ENCODE results near the gene TMEM26. TPM values are rescaled to one million over a fixed set of nuclear protein-coding genes. Genes with fewer than 3 reads are reported as not detected.

The TMEM26 gene
- total and polyA plus RNA-seq, 8 donors = 0.04 to 0.37 (median 0.11) TPM; not detected in 2

GRCh38 chr10:61486738-61487396 lies 33.7 kb upstream of the TMEM26 start:
- Histone ChIP-seq H3K27me3 (no peaks in the 10 kb centered on the region), H3K27ac (no peak overlapping the region), H3K36me3 (no peaks in the 10 kb centered on the region), H3K4me3 (no peak overlapping the region), H3K9me3 (no peaks in the 10 kb centered on the region), H3K4me1 (no peaks in the 10 kb centered on the region)
- no peak for FAIRE-seq
- peak in 2 of 4 donors; percentile 29 to 45 for ATAC-seq
- no peak for TF ChIP-seq CTCF (IDR thresholded peaks at IDR 0.05)
- intact Hi-C loops (cut with DNase I) = no loop called here
- 66 to 82% methylated on average over 2 of the region's 2 CpGs for WGBS, 2 donors
- DNase-seq = no peak

- no peak for DNase-seq
- intact Hi-C loops (cut with DNase I) = no loop called here
Observed at GRCh38 chr10:61486251-61486650, 33.1 kb upstream of the TMEM26 start.

GRCh38 chr10:61481597-61481996 lies 28.4 kb upstream of the TMEM26 start:
- intact Hi-C loops (cut with DNase I) = no loop called here
- no peak for ATAC-seq
- TF ChIP-seq CTCF (IDR thresholded peaks at IDR 0.05) = no peak
- peaks cover 0 to 4% (median 0%) of the 10 kb centered on the region in 4 donors for H3K27me3 ChIP-seq
- H3K27ac ChIP-seq = no peak overlapping the region
- no peaks in the 10 kb centered on the region for H3K4me1 ChIP-seq
- no peaks in the 10 kb centered on the region for H3K36me3 ChIP-seq
- FAIRE-seq = no peak
- no peaks in the 10 kb centered on the region for H3K9me3 ChIP-seq
- WGBS, 2 donors = 58 to 60% methylated on average over 3 of the region's 3 CpGs
- DNase-seq = no peak
- no peak overlapping the region for H3K4me3 ChIP-seq

More at GRCh38 chr10:61486251-61486650, 33.1 kb upstream of the TMEM26 start:
- TF ChIP-seq CTCF (IDR thresholded peaks at IDR 0.05) = no peak
- no peaks in the 10 kb centered on the region for H3K27me3 ChIP-seq
- no peaks in the 10 kb centered on the region for H3K4me1 ChIP-seq
- no peaks in the 10 kb centered on the region for H3K9me3 ChIP-seq
- no peak overlapping the region for H3K27ac ChIP-seq
- no peaks in the 10 kb centered on the region for H3K36me3 ChIP-seq
- WGBS, 2 donors = 70 to 84% methylated on average over 1 of the region's 1 CpG
- no peak for FAIRE-seq
- ATAC-seq = no peak
- no peak overlapping the region for H3K4me3 ChIP-seq

GRCh38 chr10:61480208-61480607 lies 27.0 kb upstream of the TMEM26 start:
- H3K27me3 ChIP-seq = peaks cover 0 to 4% (median 0%) of the 10 kb centered on the region in 4 donors
- FAIRE-seq (no peak), DNase-seq (no peak), ATAC-seq (no peak)
- no peaks in the 10 kb centered on the region for H3K4me1 ChIP-seq
- intact Hi-C loops (cut with DNase I) = no loop called here
- H3K27ac ChIP-seq = no peak overlapping the region
- 27 to 79% methylated on average over 2 of the region's 2 CpGs for WGBS, 2 donors
- H3K36me3 ChIP-seq = no peaks in the 10 kb centered on the region
- H3K4me3 ChIP-seq = no peak overlapping the region
- no peaks in the 10 kb centered on the region for H3K9me3 ChIP-seq
- TF ChIP-seq CTCF (IDR thresholded peaks at IDR 0.05) = no peak

GRCh38 chr10:61478621-61479312 lies 25.6 kb upstream of the TMEM26 start:
- WGBS, 2 donors = 35 to 39% methylated on average over 4 of the region's 4 CpGs
- Histone ChIP-seq H3K4me3 (no peak overlapping the region), H3K36me3 (no peaks in the 10 kb centered on the region), H3K27ac (no peak overlapping the region), H3K27me3 (peaks cover 0 to 4% (median 0%) of the 10 kb centered on the region in 4 donors), H3K9me3 (no peaks in the 10 kb centered on the region), H3K4me1 (no peaks in the 10 kb centered on the region)
- no peak for ATAC-seq
- FAIRE-seq = no peak
- no peak for TF ChIP-seq CTCF (IDR thresholded peaks at IDR 0.05)
- intact Hi-C loops (cut with DNase I) = no loop called here
- DNase-seq = no peak

Data from pancreas (tissue), 10 donors.